PC-9 (cell line): ENCODE measurements around the gene GADD45A. TPM values are rescaled to one million over a fixed set of nuclear protein-coding genes. Genes with fewer than 3 reads are reported as not detected.
A peak's percentile ranks its signal among the peaks of the same experiment; 100 is the strongest.

ENCODE experiments used
- BruUV-seq: library from RNA; stranded (reverse); fragments of 400-500 nt; replicated peaks from 2 replicates; lab custom pipeline; 2021; lab: Mats Ljungman, UMichigan
- CTCF ChIA-PET: fragments of 300-600 bp; sonication (Branson Sonifier 250); formaldehyde crosslinking; loops from one replicate; lab custom pipeline; 2022; ENCODE audit warnings: antibody characterized with exemption; lab: Charles Lee
- POLR2A ChIA-PET: fragments of 300-600 bp; sonication (Branson Sonifier 250); formaldehyde crosslinking; loops from one replicate; lab custom pipeline; 2022; ENCODE audit warnings: antibody characterized with exemption; ENCODE audit not compliant: unreplicated experiment; lab: Charles Lee
- DNase-seq, 2 experiments: peaks; one replicate each; pipeline versions ENCODE4 v3.0.0 to v3.0.0-alpha.2; 2015 to 2022; ENCODE audit warnings: mixed read lengths in 1 of 2
- H2AFZ ChIP-seq: fragments of 200-600 bp; sonication (generic); 2 replicates; pipeline ENCODE4 v1.8.1; 2017; ENCODE audit warnings: antibody characterized with exemption
- H3F3A ChIP-seq: fragments of 200-600 bp; sonication (generic); 2 replicates; pipeline ENCODE4 v1.8.1; 2017; ENCODE audit warnings: antibody characterized with exemption, mild to moderate bottlenecking, low read depth; ENCODE audit not compliant: insufficient read depth
- H3K27ac ChIP-seq: fragments of 200-600 bp; sonication (generic); 2 replicates; pipeline ENCODE4 v1.6.1; 2016; ENCODE audit warnings: mixed run types
- H3K27me3 ChIP-seq: fragments of 200-600 bp; sonication (generic); 2 replicates; pipeline ENCODE4 v1.6.1; 2016; ENCODE audit warnings: low read depth, mixed run types; ENCODE audit not compliant: insufficient read depth
- H3K36me3 ChIP-seq: fragments of 200-600 bp; sonication (generic); 2 replicates; pipeline ENCODE4 v1.6.1; 2016; ENCODE audit warnings: low read depth, mixed run types
- H3K4me1 ChIP-seq: fragments of 200-600 bp; sonication (generic); replicated peaks from 2 replicates; pipeline ENCODE4 v1.6.1; 2016; ENCODE audit warnings: mixed run types; ENCODE audit not compliant: insufficient read depth
- H3K4me2 ChIP-seq: fragments of 200-600 bp; sonication (generic); 2 replicates; pipeline ENCODE4 v1.6.1; 2017; ENCODE audit warnings: mixed run types
- H3K4me3 ChIP-seq: fragments of 200-600 bp; sonication (generic); 2 replicates; pipeline ENCODE4 v1.6.1; 2016; ENCODE audit warnings: mixed run types
- H3K79me2 ChIP-seq: fragments of 200-600 bp; sonication (generic); 2 replicates; pipeline ENCODE4 v1.6.1; 2017; ENCODE audit warnings: low read depth, mixed run types
- H3K9me2 ChIP-seq: fragments of 200-600 bp; sonication (generic); 2 replicates; pipeline ENCODE4 v1.8.1; 2017; ENCODE audit warnings: mild to moderate bottlenecking; ENCODE audit not compliant: insufficient read depth
- H3K9me3 ChIP-seq: fragments of 200-600 bp; sonication (generic); 2 replicates; pipeline ENCODE4 v1.8.1; 2016; ENCODE audit warnings: low read depth; ENCODE audit not compliant: insufficient read depth
- H4K20me1 ChIP-seq: fragments of 200-600 bp; sonication (generic); 2 replicates; pipeline ENCODE4 v1.8.1; 2017; ENCODE audit not compliant: insufficient read depth
- CTCF ChIP-seq: fragments of 200-600 bp; sonication (generic); conservative IDR thresholded peaks from 2 replicates; pipeline ENCODE4 v1.6.1; 2017; ENCODE audit warnings: mixed run types, antibody characterized with exemption, mild to moderate bottlenecking, moderate library complexity
- EZH2 ChIP-seq: fragments of 200-600 bp; sonication (generic); IDR thresholded peaks from 2 replicates; pipeline ENCODE4 v1.8.0; 2017; ENCODE audit warnings: antibody characterized with exemption, low read depth
- intact Hi-C: fragments of 100-400 bp; cut with micrococcal nuclease; formaldehyde crosslinking; loops from one replicate; pipeline ENCODE4 v1.10.0; 2022; ENCODE audit not compliant: unreplicated experiment
- total RNA-seq: library from RNA; stranded (reverse); gene quantifications from 2 replicates; pipeline ENCODE4 v1.2.3, GENCODE V29; 2021

Gene GADD45A
- total RNA-seq, 1 experiment from 2014 or later = 63.6 TPM

GRCh38 chr1:67708606-67709005 is 23.6 kb downstream of the GADD45A start:
- peaks cover 4% of the 10 kb centered on the region; the same call in 1 of the 2 replicates for H3K79me2 ChIP-seq
- no peak overlapping the region for H3K4me3 ChIP-seq
- H3K27ac ChIP-seq = no peak overlapping the region
- H4K20me1 ChIP-seq = no peaks in the 10 kb centered on the region
- no TSS peak for BruUV-seq
- peaks cover under 1% of the 10 kb centered on the region for H3F3A ChIP-seq
- H3K4me2 ChIP-seq = no peak overlapping the region
- POLR2A ChIA-PET = interaction anchor here (0.5 to 0.7 kb wide), 2 partner anchors 24 to 139 kb away, joined by 3 to 10 read pairs; partner anchors contain the start of gene GADD45A
- intact Hi-C loops = loop anchor here (2.0 to 10.0 kb wide), 2 partner anchors 40 to 466 kb away; no protein-coding TSS in a partner anchor
- H3K4me1 ChIP-seq = peaks cover 15% of the 10 kb centered on the region
- no peaks in the 10 kb centered on the region; the same call in 1 of the 2 replicates for H3K36me3 ChIP-seq
- H2AFZ ChIP-seq = no peak overlapping the region
- no peaks in the 10 kb centered on the region for H3K27me3 ChIP-seq
- DNase-seq = peak; percentile 67 to 81
- TF ChIP-seq CTCF = no peak
- no peak for TF ChIP-seq EZH2
- no peaks in the 10 kb centered on the region for H3K9me3 ChIP-seq
- CTCF ChIA-PET = no interaction called here
- H3K9me2 ChIP-seq = no peaks in the 10 kb centered on the region

- no peak for TF ChIP-seq EZH2
- no peak for TF ChIP-seq CTCF
- H3K4me2 ChIP-seq = no peak overlapping the region
- ChIA-PET POLR2A (interaction anchor here (0.7 kb wide), 1 partner anchor 153 kb away, joined by 5 read pairs; no protein-coding TSS in a partner anchor), CTCF (no interaction called here)
- intact Hi-C loops = no loop called here
- H2AFZ ChIP-seq = no peak overlapping the region
- peaks cover 4% of the 10 kb centered on the region; the same call in 1 of the 2 replicates for H3K79me2 ChIP-seq
- H3K36me3 ChIP-seq = no peaks in the 10 kb centered on the region; the same call in 1 of the 2 replicates
- no peaks in the 10 kb centered on the region for H3K27me3 ChIP-seq
- H3K9me3 ChIP-seq = no peaks in the 10 kb centered on the region
- DNase-seq = no peak
- H4K20me1 ChIP-seq = no peaks in the 10 kb centered on the region
- H3K4me3 ChIP-seq = no peak overlapping the region
- no TSS peak for BruUV-seq
- H3K4me1 ChIP-seq = peaks cover 25% of the 10 kb centered on the region
- H3K27ac ChIP-seq = no peak overlapping the region
- peaks cover 9% of the 10 kb centered on the region for H3F3A ChIP-seq
- no peaks in the 10 kb centered on the region for H3K9me2 ChIP-seq
Measured at GRCh38 chr1:67710417-67710816, 25.4 kb downstream of the GADD45A start.

GRCh38 chr1:67711158-67711854 is 26.3 kb downstream of the GADD45A start:
- ChIA-PET CTCF (no interaction called here), POLR2A (no interaction called here)
- H3K4me3 ChIP-seq = no peak overlapping the region
- H3K4me1 ChIP-seq = peaks cover 25% of the 10 kb centered on the region
- H3K4me2 ChIP-seq = no peak overlapping the region
- H3K27me3 ChIP-seq = no peaks in the 10 kb centered on the region
- no peak overlapping the region for H2AFZ ChIP-seq
- H3K9me2 ChIP-seq = no peaks in the 10 kb centered on the region
- H3K9me3 ChIP-seq = no peaks in the 10 kb centered on the region
- peaks cover 9% of the 10 kb centered on the region for H3F3A ChIP-seq
- no peak overlapping the region for H3K27ac ChIP-seq
- peaks cover 4% of the 10 kb centered on the region; the same call in 1 of the 2 replicates for H3K79me2 ChIP-seq
- H3K36me3 ChIP-seq = no peaks in the 10 kb centered on the region
- BruUV-seq = no TSS peak
- DNase-seq = no peak
- no peaks in the 10 kb centered on the region for H4K20me1 ChIP-seq
- intact Hi-C loops = no loop called here
- TF ChIP-seq CTCF (no peak), EZH2 (no peak)
